GM19397 (cell line): ENCODE results near the gene SPINT4.
"Not testable (repeated sequence)": the region's sequence is repeated elsewhere in the genome, so short reads cannot be mapped to it uniquely, and the experiment has no call there.

Experiments
- ATAC-seq: cut with Tn5 transposase; IDR thresholded peaks from one replicate; pipeline ENCODE4 v1.9.1; 2021; ENCODE audit warnings: mild to moderate bottlenecking, moderate library complexity; ENCODE audit not compliant: unreplicated experiment

The SPINT4 gene

DNA sequence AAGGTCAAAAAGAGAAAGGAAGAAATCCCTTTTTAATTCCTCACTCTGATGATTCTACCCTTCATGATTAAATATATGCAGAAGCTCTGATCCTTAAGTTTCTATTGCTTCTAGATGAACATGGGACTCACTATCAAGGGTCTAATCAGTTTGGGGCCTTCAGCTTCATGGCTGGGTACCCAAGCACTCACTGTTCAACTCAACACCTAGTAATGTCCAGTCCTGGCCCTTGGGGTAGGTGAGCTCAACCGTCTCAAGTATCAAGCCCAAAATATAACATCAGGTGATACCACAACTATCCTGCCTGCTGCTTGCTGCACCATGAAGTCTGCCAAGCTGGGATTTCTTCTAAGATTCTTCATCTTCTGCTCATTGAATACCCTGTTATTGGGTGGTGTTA lies at the start of gene SPINT4:
TSS of gene SPINT4 (plus strand) at position 301 of the 400 bp plus-strand sequence. CDS start at position 322, 21 bp downstream.
- ATAC-seq, result no peak

DNA sequence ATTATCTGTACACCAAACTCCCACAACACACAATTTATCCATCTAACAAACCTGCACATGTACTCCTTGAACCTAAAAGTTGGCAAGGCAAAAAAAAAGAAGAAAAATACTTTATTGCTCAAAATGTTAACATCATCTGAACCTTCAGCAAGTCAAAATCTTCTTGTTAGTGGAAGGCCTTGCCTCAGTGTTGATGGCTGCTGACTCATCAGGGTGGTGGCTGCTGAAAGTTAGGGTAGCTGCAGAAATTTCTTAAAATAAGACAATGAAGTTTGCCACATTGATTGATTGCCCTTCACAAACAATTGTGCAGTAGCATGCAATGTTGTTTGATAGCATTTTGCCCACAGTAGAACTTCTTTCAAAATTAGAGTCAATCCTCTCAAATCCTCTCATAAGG lies 49.4 kb upstream of the SPINT4 start:
- ATAC-seq, result no peak

DNA sequence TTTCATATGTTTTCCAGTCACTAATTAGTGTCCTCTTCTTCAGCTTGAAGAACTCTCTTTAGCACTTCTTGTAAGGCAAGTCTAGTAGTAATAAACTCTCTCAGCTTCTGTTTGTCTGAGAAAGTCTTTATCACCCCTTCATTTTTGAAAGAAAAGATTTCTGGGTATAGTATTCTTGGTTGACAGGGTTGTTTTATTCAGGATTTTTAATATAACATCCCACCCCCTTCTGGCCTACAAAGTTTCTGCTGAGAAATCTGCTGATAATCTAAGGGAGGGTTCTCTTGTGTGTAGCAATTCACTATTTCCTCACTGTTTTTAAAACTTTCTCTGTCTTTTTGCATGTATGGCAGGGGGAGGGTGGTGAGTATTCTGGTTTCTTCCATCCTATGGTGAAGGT lies 42.5 kb upstream of the SPINT4 start:
- no peak for ATAC-seq

DNA sequence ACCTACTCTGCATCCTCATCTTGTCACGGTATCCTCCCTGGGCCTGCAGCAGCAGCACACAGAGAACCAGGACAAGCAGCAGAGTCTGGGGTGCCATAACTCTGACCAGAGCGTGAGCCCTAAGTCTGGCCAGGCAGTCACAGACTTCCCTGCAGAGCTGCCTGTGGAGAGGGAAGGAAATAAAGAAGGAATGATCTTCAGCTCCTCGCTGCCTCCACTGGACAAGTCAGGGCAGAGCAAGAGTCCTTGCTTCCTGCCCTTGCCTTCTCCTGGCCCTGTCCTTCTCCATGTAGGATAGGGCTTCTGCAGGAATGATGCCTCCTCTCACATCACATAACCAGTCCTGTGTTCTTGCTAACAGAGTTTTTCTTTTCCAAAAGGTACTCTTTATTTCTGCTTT lies 36.3 kb upstream of the SPINT4 start:
- ATAC-seq, result no peak

GRCh38 chr20:45693346-45693745 lies 28.8 kb upstream of the SPINT4 start:
- not testable (repeated sequence) for ATAC-seq

GRCh38 chr20:45695496-45695895 lies 26.7 kb upstream of the SPINT4 start:
- ATAC-seq, result no peak

GRCh38 chr20:45701104-45701503 lies 21.0 kb upstream of the SPINT4 start:
- no peak for ATAC-seq

GRCh38 chr20:45701873-45702272 lies 20.3 kb upstream of the SPINT4 start, which contains the start of gene WFDC13:
Gene WFDC13 (plus strand): TSS chr20:45702038. CDS start chr20:45702124, 86 bp downstream.
- ATAC-seq, result no peak

DNA sequence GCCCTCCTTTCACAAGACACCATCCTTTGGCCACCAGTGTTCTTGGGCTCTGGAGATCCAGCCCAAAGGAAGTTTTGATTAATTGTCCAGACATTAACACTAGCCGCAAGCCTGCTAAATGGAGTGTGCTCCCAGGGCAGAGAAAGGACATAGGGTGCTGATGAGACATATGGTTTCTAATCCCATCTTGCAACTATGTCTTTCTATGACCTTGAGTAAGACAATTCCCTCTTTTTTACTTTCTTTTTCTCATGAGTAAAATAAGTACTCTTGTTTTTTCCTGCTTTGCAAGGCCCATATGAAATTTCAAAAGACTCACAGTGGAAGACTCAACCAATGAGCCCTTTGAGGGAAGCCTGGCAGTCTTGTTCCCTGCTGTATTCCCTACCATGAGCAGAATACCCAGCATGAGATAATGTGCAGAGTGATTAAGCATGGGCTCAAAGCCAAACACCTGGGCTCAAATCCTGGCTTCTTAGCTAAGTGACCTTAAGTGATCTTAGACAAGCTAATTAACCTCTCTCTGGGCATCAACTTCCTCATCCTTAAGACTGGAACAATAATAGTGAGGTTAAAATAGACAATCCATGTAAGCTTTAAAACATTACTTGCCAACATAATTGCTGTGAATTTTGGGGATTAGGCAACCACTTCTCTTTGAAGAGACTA lies 17.0 kb upstream of the SPINT4 start, which contains the start of gene WFDC10B:
TSS of gene WFDC10B (minus strand) at position 51 of the 669 bp plus-strand sequence. CDS start 19,027 bp downstream, outside the sequence.
- ATAC-seq, result no peak

DNA sequence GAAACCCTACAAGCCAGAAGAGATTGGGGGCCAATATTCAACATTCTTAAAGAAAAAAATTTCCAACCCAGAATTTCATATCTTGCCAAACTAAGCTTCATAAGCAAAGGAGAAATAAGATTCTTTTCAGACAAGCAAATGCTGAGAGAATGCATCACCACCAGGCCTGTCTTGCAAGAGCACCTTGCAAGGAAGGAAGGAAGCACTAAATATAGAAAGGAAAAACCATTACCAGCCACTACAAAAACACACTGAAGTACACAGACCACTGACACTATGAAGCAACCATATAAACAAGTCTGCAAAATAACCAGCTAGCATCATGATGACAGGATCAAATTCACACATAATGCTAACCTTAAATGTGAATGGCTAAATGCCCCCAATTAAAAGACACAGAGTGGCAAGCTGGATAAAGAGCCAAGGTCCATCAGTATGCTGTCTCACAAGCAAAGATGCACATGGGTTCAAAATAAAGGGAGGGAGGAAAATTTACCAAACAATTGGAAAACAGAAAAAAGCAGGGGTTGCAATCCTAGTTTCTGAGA lies 5.9 kb upstream of the SPINT4 start:
- not testable (repeated sequence) for ATAC-seq

- no peak for ATAC-seq
Observed at GRCh38 chr20:45725134-45725533, 3.0 kb downstream of the SPINT4 start.

GRCh38 chr20:45727044-45727443 lies 4.9 kb downstream of the SPINT4 start:
- no peak for ATAC-seq

DNA sequence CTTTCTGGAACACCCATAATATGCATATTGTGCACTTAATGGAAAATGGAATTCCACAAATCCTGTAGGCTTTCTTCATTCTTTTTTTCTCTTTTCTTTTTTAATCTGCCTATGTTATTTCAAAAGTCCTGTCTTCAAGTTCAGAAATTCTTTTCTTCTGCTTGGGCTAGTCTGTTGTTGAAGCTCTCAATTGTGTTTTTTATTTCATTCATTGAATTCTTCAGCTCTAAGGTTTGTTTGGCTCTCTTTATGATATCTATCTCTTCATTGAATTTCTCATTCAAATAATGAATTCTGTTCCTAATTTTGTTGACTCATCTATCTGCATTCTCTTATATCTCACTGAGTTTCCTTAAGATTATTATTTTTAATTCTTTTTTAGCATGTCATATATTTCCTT lies 10.1 kb downstream of the SPINT4 start:
- no peak for ATAC-seq

DNA sequence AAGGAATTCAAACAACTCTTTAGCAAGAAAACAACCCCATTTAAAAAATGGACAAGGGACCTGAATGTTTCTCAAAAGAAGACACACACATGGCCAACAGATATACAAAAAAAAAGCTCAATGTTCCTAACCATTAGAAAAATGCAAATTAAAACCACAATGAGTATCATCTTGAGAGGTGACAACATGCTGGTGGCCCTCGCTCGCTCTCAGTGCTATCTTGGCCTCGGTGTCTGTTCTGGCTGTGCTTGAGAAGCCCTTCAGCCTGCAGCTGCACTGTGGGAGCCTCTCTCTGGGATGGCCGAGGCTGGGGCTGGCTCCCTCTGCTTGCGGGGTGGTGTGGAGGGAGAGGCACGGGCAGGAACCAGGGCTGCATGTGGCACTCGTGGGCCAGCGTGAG lies 13.4 kb downstream of the SPINT4 start:
- no peak for ATAC-seq

GRCh38 chr20:45735988-45736387 lies 13.8 kb downstream of the SPINT4 start:
- ATAC-seq, result no peak

GRCh38 chr20:45742596-45742995 lies 20.4 kb downstream of the SPINT4 start:
- ATAC-seq, result no peak

DNA sequence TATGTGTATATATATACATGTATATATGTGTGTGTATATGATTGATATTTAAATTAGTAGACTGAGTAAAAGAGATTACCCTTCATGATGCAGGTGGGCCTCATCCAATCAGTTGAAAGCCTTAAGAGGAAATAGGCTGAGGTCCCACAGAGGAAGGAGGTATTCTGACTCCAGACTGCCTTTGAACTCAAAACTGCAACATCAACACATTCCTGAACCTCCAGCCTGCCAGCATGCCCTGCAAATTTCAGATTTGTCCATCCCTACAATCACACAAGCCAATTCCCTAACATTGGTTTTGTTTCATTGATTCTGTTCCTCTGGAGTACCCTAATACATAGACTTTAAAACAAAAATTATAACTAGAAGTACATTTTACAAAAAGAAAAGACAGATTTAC lies 22.9 kb downstream of the SPINT4 start:
- ATAC-seq, result no peak

DNA sequence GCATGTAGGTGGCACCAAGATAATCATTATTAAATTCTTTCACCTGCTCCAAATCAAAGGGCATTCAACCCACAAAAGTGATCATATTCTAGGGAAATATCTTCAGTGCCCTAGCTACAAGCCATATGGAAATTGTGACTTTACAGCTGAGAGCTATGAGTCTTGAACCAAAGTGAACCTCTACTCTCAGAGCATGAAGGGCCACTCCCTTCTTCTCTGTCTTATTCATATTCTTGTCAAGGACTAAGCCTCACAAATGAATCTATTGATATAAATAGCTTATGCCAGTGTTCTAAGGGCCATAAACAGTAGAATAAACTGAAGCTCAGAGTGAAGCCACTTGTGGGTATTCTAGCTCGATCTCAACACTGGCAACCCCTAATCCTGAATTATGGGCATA lies 29.6 kb downstream of the SPINT4 start:
- no peak for ATAC-seq

- no peak for ATAC-seq
Observed at GRCh38 chr20:45752746-45753145, 30.6 kb downstream of the SPINT4 start.

GRCh38 chr20:45758096-45758495 lies 35.9 kb downstream of the SPINT4 start:
- no peak for ATAC-seq

DNA sequence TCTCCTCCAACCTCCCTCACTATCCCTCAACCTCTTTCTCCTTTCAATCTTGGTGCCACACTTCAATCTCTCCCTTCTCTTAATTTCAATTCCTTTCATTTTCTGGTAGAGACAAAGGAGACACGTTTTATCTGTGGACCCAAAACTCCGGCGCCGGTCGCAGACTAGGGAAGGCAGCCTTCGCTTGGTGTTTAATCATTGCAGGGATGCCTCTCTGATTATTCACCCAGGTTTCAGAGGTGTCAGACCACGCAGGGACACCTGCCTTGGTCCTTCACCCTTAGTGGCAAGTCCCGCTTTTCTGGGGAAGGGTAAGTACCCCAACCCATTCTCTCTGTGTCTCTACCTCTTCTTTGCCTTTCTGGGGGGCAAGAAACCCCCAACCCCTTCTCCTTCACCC lies 37.8 kb downstream of the SPINT4 start:
- not testable (repeated sequence) for ATAC-seq

DNA sequence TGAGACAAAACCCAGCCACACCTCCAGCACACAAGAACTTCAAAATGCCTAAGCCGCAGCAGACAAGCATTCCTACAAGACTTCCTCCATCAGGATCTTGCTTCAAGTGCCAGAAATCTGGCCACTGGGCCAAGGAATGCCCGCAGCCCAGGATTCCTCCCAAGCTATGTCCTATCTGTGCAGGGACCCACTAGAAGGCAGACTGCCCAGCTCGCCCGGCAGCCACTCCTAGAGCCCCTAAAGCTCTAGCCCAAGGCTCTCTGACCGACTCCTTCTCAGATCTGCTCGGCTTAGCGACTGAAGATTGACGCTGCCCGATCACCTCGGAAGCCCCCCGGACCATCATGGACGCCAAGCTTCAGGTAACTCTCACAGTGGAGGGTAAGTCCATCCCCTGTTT lies 39.8 kb downstream of the SPINT4 start:
- not testable (repeated sequence) for ATAC-seq
